Effector memory CD8-positive, alpha-beta T cell (primary cell): Measurements from ENCODE around the gene SFRP5.

Experiments used
- ATAC-seq: fragments of 150-1000 bp; cut with Tn5 transposase; replicated peaks from 2 replicates; pipeline ENCODE4 v1.10.0; 2021; ENCODE audit warnings: mild to moderate bottlenecking, moderate library complexity
- DNase-seq, 3 experiments: peaks; one replicate each; pipeline ENCODE4 v3.0.0; 2021
- H3K27ac Mint-ChIP-seq, 2 donors: one replicate each; pipeline ENCODE4 v1.8.0; 2022; ENCODE audit warnings: mild to moderate bottlenecking in 2 of 2, mixed read lengths in 2 of 2, moderate library complexity in 2 of 2
- H3K27me3 Mint-ChIP-seq, 2 donors: one replicate each; pipeline ENCODE4 v1.8.0; 2022; ENCODE audit warnings: mixed read lengths in 2 of 2
- H3K36me3 Mint-ChIP-seq: one replicate; pipeline ENCODE4 v1.8.0; 2022; ENCODE audit warnings: mild to moderate bottlenecking, moderate library complexity, mixed read lengths; ENCODE audit not compliant: insufficient read depth
- H3K4me1 Mint-ChIP-seq, 2 donors: one replicate each; pipeline ENCODE4 v1.8.0; 2022; ENCODE audit warnings: low read depth in 2 of 2, mixed read lengths in 2 of 2
- H3K4me3 Mint-ChIP-seq, 2 donors: one replicate each; pipeline ENCODE4 v1.8.0; 2022; ENCODE audit warnings: mild to moderate bottlenecking in 2 of 2, mixed read lengths in 2 of 2, moderate library complexity in 2 of 2
- H3K9me3 Mint-ChIP-seq, 2 donors: one replicate each; pipeline ENCODE4 v1.8.0; 2022; ENCODE audit warnings: mixed read lengths in 2 of 2

SFRP5 gene

GRCh38 chr10:97780841-97781617 is 9.2 kb upstream of the SFRP5 start:
- peaks cover 0 to 5% of the 10 kb centered on the region in 2 donors for H3K4me1 Mint-ChIP-seq
- no peaks in the 10 kb centered on the region for H3K27me3 Mint-ChIP-seq
- peak overlapping the region; percentile 24 to 41 for H3K27ac Mint-ChIP-seq
- H3K36me3 Mint-ChIP-seq = no peaks in the 10 kb centered on the region
- H3K9me3 Mint-ChIP-seq = no peaks in the 10 kb centered on the region
- H3K4me3 Mint-ChIP-seq = no peak overlapping the region
- ATAC-seq (no peak), DNase-seq (no peak)

DNA sequence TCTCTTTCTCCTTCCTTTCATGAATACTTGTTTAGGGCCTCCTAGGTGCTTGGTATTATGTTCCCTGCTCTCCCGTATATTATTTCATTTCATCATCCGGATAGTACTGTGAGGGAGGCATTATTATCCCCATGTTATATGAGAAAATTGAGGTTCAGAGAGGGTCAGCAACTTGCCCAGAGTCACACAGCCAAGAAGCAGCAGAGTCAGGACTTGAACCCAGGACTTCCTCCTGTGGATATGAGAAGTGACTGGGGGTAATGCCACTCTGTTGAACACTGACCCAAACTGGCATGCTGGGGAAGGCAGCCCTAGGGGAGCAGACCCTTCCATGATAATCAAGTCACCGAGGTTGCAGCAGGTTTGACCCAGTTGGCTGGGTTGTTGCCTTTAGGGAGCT is 8.2 kb upstream of the SFRP5 start:
- no peaks in the 10 kb centered on the region for H3K27me3 Mint-ChIP-seq
- no peak overlapping the region for H3K27ac Mint-ChIP-seq
- DNase-seq (no peak), ATAC-seq (no peak)
- H3K36me3 Mint-ChIP-seq = no peaks in the 10 kb centered on the region
- H3K9me3 Mint-ChIP-seq = no peaks in the 10 kb centered on the region
- peaks cover 0 to 5% of the 10 kb centered on the region in 2 donors for H3K4me1 Mint-ChIP-seq
- no peak overlapping the region for H3K4me3 Mint-ChIP-seq

DNA sequence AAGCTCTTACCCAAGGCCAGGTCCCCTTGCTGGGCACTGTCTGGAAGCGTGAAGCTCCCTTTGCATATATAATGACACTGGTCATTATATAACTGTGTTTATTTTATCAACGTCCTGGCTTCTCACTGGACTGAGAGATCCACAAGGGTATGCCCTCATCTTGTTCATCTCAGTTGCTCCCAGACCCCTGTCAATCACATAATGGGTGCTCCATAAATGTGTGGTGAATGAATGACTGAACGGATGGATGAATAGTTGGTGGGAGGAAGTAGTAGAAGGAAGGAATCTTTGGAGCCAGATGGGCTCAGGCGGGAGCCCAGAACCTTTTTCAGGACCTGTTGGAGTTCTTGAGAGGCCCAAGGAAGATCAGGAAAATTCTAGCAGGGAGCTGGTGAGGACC is 7.7 kb upstream of the SFRP5 start:
- DNase-seq = no peak
- no peaks in the 10 kb centered on the region for H3K9me3 Mint-ChIP-seq
- no peaks in the 10 kb centered on the region for H3K27me3 Mint-ChIP-seq
- H3K27ac Mint-ChIP-seq = no peak overlapping the region
- ATAC-seq = no peak
- no peak overlapping the region for H3K4me3 Mint-ChIP-seq
- no peaks in the 10 kb centered on the region for H3K36me3 Mint-ChIP-seq
- peaks cover 0 to 5% of the 10 kb centered on the region in 2 donors for H3K4me1 Mint-ChIP-seq

DNA sequence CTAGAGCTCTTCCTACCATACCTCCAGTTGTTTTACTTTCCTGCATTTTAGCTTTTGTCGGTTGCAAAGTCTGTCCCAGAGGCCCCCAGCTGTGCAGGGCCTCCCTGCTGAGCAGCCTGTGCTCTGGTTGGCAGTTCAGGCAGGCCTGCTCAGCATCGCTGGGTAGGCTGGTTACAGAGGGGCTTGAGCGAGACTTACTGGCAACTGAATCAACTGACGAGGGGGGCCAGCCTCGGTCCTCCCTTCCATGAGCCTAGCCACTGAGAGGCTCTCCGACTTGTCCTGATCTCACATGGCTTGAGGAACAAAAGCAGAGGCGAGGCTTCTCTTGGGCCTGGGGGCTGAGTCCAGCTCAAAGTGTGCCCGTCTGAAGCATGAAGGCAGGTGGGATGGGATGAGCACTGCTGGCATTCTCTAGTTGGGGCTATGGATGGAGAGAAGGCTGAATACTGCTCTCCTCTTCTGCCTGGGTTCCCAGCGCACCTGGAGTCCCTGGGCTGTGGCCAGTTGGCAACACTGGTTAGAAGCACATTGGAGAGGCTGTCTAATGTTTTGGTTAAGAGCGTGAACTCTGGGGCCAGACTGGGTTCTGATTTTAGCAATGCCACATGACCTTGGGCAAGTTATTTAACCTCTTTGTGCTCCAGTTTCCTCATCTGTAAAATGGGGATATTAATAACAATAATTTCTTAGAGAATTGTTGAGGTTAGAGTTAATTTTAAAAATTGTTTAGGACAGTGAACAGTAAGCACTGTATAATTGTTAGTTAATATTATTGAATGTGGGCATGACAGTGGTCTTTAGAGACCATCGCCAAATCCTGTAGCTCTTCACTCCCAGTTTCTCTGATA is 6.9 kb upstream of the SFRP5 start:
- DNase-seq (no peak), ATAC-seq (no peak)
- no peaks in the 10 kb centered on the region for H3K9me3 Mint-ChIP-seq
- no peaks in the 10 kb centered on the region for H3K36me3 Mint-ChIP-seq
- H3K27ac Mint-ChIP-seq = no peak overlapping the region
- peaks cover 0 to 5% of the 10 kb centered on the region in 2 donors for H3K4me1 Mint-ChIP-seq
- no peak overlapping the region for H3K4me3 Mint-ChIP-seq
- H3K27me3 Mint-ChIP-seq = peaks cover 0 to 3% of the 10 kb centered on the region in 2 donors

- Mint-ChIP-seq H3K4me1 (peaks cover 3 to 8% of the 10 kb centered on the region in 2 donors), H3K27me3 (peaks cover 8 to 18% of the 10 kb centered on the region in 2 donors), H3K36me3 (peaks cover 3% of the 10 kb centered on the region), H3K9me3 (no peaks in the 10 kb centered on the region), H3K4me3 (no peak overlapping the region), H3K27ac (no peak overlapping the region)
- DNase-seq (no peak), ATAC-seq (no peak)
Observed at GRCh38 chr10:97777143-97777542, 5.3 kb upstream of the SFRP5 start.

GRCh38 chr10:97774811-97775294 is 3.1 kb upstream of the SFRP5 start:
- Mint-ChIP-seq H3K9me3 (no peaks in the 10 kb centered on the region), H3K4me1 (peaks cover 14 to 18% of the 10 kb centered on the region in 2 donors), H3K4me3 (no peak overlapping the region), H3K27ac (no peak overlapping the region), H3K27me3 (peaks cover 28 to 41% of the 10 kb centered on the region in 2 donors), H3K36me3 (peaks cover 3% of the 10 kb centered on the region)
- no peak for ATAC-seq
- DNase-seq = no peak

DNA sequence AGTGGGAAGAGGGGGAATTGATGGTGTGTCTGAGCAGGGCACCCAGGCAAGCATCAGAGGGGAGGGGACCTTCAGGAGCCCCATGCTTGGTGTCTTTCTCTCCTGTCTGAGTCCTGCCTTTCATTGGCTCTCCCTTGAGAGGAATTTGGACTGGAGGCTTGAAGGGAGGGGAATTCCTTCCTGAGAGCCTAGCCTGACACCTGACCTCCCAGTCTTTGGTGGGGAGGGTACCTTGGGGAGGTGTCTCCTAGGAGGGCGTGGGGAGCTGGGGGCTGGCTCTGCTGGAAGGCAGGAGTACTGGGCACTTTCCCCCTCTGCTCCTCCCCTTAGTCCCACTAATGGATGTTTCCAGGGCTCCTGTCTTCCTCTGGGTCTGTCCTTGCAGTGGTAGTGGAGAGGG is 1.3 kb upstream of the SFRP5 start:
- H3K36me3 Mint-ChIP-seq = peaks cover 5% of the 10 kb centered on the region
- peaks cover 14 to 18% of the 10 kb centered on the region in 2 donors for H3K4me1 Mint-ChIP-seq
- H3K9me3 Mint-ChIP-seq = no peaks in the 10 kb centered on the region
- no peak overlapping the region for H3K4me3 Mint-ChIP-seq
- DNase-seq = no peak
- no peak overlapping the region for H3K27ac Mint-ChIP-seq
- ATAC-seq = no peak
- H3K27me3 Mint-ChIP-seq = peaks cover 35 to 55% of the 10 kb centered on the region in 2 donors

DNA sequence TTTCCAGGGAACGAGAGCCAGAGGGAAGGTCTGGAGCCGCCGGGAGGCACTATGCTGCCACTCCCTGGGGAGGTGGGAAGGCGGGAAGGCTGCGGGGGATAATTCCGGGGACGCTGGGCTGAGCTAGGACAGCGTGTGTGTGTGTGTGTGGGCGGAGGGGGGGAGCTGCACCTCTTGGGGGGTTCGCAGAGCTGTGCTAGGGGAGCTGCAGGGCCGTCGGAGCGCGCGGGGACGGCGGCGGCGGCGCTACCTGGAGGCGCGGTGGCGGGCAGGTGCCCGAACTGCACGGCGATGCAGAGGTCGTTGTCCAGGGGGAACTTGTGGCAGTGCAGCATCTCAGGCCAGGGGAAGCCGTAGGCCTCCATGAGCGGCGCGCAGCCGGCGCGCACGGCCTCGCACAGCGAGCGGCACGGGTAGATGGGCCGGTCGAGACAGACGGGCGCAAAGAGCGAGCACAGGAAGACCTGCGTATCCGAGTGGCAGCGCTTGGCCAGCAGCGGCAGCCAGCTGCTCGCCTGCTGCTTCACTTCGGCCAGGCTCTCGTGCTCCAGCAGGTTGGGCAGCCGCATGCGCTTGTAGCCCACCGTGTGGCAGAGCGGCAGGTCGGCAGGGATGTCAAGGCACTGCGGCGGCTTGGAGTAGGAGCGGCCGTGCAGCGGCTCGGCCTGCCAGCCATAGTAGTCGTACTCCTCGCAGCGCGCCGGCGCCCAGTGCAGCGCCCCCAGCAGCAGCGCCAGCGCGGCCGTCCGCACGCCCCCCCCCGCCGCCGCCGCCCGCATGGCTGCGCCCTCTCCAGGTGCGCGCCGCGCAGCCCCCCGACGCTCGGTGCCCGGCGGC is 526 bp downstream of the SFRP5 start:
- Mint-ChIP-seq H3K4me1 (peaks cover 14 to 18% of the 10 kb centered on the region in 2 donors), H3K4me3 (peak overlapping the region; percentile 60 to 71), H3K27ac (no peak overlapping the region), H3K27me3 (peaks cover 42 to 60% of the 10 kb centered on the region in 2 donors), H3K36me3 (peaks cover 9% of the 10 kb centered on the region), H3K9me3 (no peaks in the 10 kb centered on the region)
- DNase-seq (no peak), ATAC-seq (peak; percentile 7)

GRCh38 chr10:97770255-97770654 is 1.5 kb downstream of the SFRP5 start:
- H3K4me3 Mint-ChIP-seq = peak overlapping the region; percentile 60 to 71
- no peak overlapping the region for H3K27ac Mint-ChIP-seq
- H3K36me3 Mint-ChIP-seq = peaks cover 9% of the 10 kb centered on the region
- ATAC-seq (no peak), DNase-seq (no peak)
- no peaks in the 10 kb centered on the region for H3K9me3 Mint-ChIP-seq
- peaks cover 14 to 18% of the 10 kb centered on the region in 2 donors for H3K4me1 Mint-ChIP-seq
- H3K27me3 Mint-ChIP-seq = peaks cover 42 to 60% of the 10 kb centered on the region in 2 donors

DNA sequence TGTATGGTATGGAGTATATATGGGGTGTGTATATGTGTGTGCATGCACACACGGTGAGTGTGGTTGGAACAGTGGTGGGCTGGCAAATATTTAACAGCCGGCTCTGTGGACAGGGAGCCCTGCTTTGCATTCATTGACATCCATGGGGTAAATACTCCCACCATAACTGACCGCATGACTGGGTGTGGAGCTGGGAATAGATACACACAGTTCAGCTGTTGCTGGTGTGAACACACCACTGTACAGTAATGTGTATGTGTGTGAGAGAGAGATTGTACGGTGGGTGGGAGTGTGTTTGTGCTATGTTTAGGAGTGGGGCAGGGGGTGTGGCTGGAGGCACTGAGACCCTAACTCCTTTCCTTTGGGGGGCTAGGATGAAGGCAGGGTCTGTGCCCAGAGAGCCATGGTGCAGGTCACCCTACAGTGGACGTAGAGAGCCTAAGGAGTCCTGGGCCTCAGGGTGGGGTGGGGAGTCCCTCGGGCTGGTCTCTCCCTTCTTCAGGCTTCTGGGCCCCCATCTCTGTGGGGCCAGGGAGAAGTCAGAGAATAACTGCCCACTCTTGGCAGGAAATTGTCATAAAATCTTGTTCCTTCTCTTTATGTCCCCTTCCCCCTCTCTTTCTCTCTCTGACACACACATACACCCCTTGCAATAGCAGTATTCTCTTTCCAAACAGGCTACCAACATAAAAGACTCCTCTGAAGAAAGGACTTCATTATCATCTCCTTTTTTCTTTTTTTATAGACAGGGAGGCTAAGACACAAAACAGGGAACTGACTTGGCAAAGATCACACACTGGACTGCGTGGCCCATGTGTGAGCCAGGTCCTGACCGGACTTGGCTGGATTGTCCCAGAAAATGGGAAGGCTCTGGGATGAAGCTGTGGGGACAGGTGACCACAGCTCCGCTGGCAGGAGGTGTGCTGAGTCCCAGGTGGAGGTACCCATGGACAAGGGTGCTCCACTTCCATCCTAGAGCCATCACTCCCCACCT is 3.2 kb downstream of the SFRP5 start:
- DNase-seq (no peak), ATAC-seq (no peak)
- H3K9me3 Mint-ChIP-seq = no peaks in the 10 kb centered on the region
- H3K4me1 Mint-ChIP-seq = peaks cover 18% of the 10 kb centered on the region in 2 donors
- H3K27ac Mint-ChIP-seq = peak overlapping the region in 1 of 2 donors; percentile 63
- peaks cover 42 to 57% of the 10 kb centered on the region in 2 donors for H3K27me3 Mint-ChIP-seq
- peaks cover 9% of the 10 kb centered on the region for H3K36me3 Mint-ChIP-seq
- no peak overlapping the region for H3K4me3 Mint-ChIP-seq

DNA sequence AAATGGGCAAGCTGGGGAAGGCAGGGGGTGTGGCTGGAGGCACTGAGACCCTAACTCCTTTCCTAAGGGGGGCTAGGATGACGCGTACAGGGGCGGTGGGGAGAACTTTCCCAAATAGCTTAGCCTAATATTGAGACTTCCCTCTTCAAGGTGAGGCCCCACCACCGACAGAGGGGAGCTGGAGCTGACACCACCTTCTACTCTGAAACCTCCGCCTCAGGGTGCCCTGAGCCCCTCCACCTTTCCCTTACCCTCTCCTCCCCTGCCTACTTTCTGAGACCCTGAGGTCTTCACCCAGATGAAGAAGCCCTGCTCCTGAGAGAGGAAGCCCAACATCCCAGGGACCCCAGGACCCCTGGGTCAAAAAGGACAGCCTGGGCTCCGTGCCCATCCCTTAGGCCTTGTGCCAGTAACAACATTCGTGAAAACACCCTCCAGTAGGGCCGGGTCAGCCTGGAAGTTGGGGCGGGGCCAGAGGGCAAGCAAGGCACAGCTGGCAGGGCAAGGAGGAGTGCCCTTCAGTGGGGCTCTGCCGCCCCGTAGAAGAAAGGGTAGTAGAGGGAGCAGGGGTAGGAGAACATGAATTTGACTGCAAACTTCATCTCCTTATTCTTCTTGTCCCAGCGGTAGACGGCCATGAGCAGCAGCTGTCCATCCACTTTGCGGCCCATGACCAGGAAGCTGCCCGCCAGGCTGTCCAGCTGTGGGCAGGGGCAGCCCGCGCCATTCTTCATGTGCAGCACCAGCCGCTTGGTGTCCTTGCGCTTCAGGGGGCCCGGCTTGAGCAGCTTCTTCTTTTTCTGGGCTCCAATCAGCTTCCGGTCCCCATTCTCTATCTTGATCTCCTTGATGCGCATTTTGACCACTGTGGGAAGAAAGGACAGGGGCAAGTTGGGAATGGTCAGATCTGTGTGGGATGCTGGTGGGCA is 4.5 kb downstream of the SFRP5 start:
- no peak for DNase-seq
- no peak for ATAC-seq
- no peaks in the 10 kb centered on the region for H3K9me3 Mint-ChIP-seq
- peaks cover 16 to 17% of the 10 kb centered on the region in 2 donors for H3K4me1 Mint-ChIP-seq
- H3K27me3 Mint-ChIP-seq = peaks cover 35 to 43% of the 10 kb centered on the region in 2 donors
- peaks cover 7% of the 10 kb centered on the region for H3K36me3 Mint-ChIP-seq
- no peak overlapping the region for H3K4me3 Mint-ChIP-seq
- H3K27ac Mint-ChIP-seq = peak overlapping the region in 1 of 2 donors; percentile 63
